ENCODE data around the gene JAZF1. TPM values are rescaled to one million over a fixed set of nuclear protein-coding genes. Genes with fewer than 3 reads are reported as not detected.

JAZF1 gene
- total RNA-seq, 2 donors from 2014 or later = 33.6 to 39.8 TPM

DNA sequence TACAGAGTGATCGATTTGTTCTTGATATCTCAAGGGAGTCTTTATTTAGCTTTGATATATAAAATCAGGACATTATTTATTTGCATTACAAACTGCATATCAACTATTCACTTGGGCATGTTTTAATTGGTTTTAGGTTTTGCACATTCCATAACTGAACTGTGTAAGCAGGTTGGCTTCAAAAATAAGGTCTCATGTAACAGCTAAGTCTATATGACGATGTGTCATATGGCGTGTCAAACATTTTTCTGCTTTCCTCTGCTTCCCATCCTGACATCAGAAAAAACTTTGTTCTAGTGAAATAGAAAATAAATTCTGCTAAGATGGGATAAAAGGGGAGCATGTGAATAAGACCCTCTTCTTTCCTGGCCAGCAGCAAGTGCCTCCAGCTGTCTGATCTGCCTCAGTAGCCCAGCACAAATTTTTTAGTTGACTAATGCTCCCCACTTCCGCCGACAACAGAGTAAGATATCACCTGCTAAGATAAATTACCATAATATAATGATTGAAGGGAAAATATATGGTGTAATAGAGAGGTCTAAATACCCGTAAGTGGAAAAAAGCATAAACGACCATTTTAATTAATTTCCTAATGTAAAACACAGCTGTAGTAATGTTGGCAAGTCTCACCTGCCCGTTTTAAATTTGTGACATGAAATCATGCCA is 260.2 kb downstream of the JAZF1 start:
- intact Hi-C loops (cut with DNase I) = no loop called here
- no peak for DNase-seq (ENCODE audit: low spot score)

DNA sequence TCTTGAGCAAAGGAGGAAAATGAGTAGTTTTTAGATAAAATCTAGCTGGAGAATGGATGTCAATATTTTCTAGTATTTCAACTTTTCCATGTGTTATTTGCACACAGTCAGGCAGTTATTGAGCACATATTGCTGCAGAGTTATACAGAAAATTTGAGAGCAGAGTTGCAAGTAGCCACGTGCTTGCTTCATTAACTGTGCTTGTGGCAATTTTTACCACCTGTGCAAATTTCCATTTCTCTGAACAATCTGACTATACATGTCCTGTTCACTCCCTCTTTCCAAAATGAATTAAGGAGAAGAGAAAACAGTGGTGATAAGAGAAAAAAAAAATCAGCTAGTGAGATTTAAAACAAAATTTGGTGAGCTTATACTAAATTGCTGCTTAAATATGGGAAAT is 262.1 kb downstream of the JAZF1 start:
- no peak for DNase-seq (ENCODE audit: low spot score)
- intact Hi-C loops (cut with DNase I) = no loop called here

DNA sequence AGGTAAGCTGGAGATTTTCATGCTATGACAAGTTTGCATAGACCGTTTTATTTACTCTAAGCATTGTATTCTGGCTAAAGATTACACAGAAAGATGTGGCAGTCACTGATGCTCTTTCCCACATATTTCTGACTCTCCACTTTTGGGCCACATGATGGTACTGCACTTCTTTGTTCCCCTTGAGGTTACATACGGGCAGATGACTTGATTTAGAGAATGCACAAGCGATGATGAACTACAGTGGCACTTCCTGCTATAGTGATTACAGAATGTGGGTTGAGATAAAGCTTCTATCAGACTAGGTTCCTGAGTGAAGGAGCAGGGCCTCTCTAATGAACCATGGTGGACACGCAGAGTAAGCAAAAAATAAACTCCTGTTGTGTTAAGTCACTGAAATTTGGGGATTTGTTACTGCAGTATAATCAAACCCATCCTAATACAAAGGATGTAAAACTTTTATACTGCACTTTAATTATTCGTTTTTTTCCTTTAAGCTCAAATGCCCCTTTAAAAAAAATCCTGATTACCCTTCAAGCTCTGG is 262.8 kb downstream of the JAZF1 start:
- intact Hi-C loops (cut with DNase I) = no loop called here
- DNase-seq (ENCODE audit: low spot score) = no peak

DNA sequence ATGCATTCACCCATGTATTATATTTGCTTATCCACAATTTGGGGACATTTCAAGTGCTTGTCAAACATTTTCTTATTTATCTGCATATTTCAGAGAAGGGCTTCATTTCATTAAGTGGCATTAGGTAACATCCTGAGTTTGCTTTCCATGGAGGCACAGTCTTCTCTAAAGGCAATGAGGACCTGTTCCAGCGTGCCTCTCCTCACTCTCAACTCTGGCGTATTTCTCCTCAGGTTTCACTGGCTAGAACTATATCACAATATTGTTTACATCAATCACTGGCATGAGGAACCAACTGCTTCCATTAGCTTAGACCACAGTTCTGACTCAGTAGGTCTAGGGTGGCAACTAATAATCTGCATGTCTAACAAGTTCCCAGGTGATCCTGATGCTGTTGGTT is 263.5 kb downstream of the JAZF1 start:
- intact Hi-C loops (cut with DNase I) = no loop called here
- DNase-seq (ENCODE audit: low spot score) = no peak

DNA sequence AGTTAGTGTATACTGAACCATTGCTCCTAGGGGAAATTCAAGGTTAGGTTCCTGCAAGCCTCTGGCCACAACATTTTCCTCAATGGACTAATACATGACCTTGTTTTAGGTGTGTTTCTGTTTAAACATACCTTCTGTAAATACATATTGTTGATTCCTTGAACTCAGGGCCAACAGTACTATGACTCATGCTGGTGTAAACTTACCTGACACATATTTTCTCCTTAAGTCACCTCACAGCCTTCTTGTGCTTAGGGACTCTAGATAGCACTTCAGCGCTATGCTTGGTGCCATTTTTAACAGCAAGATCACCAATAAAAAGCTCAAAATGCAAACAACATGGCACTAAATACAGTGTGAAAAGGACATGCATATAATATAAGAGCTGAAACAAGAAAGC is 264.2 kb downstream of the JAZF1 start:
- intact Hi-C loops (cut with DNase I) = no loop called here
- DNase-seq (ENCODE audit: low spot score) = no peak

DNA sequence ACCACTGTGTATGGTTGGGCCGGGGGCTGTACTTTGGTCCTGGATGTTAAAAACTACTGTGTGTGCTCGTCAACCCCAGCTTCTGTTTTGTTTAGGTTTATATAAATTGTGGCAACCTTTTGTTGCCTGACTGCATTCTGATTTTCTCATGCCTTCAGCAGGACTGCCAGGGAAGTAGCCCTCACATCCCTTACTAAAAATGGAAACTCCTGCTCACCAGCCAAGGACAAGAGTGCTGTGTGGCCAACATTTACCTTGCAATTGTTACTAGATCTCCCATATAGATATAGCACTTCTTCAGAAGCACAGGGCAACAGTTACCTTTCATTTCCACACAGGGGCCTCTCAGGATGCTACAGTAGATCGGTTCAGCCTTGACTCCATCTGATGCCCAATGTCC is 266.2 kb downstream of the JAZF1 start:
- DNase-seq (ENCODE audit: low spot score) = no peak
- intact Hi-C loops (cut with DNase I) = no loop called here

DNA sequence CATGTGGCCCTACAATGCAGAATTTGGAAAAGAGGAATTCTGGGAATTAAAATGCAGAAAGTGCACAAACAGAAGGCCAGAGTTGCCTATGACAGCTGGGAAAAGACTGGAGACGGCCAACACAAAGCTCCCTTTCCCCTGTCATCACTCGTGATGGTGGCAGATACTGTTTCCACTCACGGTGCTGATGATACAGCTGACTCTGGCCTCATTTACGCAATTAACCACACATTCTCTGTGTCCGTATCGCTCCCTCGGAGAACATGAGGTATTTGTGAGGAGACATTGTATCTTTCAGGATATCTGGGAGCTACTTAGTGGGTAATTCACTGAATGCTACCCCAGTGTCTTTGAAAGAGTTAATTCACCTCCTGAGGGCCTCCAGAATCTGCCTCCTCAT is 267.8 kb downstream of the JAZF1 start:
- DNase-seq (ENCODE audit: low spot score) = no peak
- intact Hi-C loops (cut with DNase I) = no loop called here

DNA sequence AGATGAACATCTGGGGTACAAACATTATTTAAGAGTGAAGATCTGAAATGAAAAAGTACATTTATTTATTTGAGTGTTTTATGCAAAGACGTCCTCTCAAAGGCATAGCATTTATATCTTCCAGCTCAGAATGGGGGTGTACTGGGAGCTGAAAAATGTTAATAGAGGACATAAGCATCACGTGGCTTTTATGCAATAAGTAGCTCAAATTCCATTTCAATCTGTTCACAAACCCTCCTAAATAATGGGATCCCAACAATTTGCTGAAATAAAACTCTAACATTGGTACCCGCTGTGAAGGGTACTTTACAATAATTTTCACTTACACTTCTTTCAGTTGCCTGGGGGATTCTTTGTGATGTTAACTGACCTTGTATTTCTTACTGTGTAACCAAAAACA is 268.7 kb downstream of the JAZF1 start:
- DNase-seq (ENCODE audit: low spot score) = no peak
- intact Hi-C loops (cut with DNase I) = no loop called here

DNA sequence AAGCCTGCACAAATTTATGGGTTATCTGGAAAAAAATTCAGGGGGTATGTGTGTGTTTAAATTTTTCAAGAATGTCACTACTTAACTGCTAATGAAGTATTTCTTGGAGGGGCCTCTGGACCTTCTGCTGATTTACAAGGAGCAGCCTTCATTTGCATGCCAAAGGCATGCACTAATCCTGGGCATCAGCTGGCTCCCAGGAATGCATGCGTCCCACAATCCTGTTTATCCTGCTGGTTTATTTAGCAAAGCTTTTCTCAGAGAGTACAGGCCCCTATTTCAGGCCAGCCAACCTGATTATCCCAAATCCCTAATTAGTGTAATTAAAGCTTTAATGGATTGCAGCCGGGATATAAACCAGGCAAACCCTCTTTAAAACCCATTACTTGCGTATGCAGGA is 270.3 kb downstream of the JAZF1 start:
- intact Hi-C loops (cut with DNase I) = no loop called here
- no peak for DNase-seq (ENCODE audit: low spot score)

DNA sequence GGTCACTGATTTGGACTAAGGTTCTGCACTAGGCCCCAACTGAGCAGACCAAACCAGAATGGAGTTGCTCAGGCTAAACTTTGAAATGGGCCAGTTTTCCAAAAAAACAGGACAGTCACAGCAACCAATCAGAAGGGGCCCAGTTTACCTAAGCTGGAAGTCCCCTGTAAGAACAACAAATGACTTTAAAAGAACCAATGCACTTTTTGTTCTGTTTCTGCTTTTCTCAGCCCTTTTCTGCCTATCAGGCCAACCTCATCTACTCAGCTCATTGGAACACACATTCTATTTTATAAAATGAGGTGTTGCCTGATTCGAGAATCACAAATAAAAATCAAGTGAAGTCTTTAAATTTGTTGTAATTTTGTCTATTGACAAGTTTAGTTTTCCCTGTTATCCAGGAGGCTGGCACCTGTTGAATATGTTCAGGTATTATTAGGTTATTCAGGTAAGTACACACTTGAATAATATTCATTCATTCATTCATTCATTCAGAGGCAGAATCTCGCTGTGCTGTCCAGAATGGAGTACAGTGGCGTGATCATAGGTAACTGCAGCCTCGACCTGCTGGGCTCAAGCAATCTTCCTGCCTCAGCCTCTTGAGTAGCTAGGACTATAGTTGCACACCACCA is 271.9 kb downstream of the JAZF1 start:
- DNase-seq (ENCODE audit: low spot score) = no peak
- intact Hi-C loops (cut with DNase I) = no loop called here

DNA sequence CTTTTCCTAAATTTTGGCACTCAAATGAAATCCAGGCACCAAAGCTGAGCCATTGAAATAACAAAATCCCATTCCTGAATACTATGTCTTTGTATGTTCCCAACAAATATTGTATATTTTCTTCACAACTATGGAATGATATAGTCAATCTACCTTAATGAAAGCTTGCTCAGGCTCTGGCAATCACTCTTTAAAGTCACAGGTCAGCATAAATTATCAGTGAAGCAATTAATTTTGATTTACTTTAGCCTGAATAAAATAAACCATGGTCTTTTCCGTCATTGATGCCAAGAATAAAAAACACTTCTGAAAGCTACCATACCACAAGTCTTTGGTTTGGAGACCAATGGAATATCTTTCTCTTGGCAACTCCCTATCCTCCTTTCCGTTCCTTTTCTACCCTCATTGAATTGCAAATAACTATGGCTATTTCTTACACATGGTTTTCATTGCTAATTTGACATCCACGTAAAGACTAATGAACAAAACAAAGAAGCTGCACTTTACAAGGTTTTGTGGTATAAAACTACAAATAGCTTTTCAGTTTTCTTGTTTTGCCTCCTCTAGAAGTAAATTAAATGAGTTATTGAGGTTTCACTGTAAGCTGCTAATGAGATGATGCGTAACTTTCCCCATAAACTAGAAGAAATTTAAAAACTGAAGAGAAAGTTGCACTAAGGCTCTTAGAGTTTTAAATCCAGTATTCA is 274.1 kb downstream of the JAZF1 start:
- intact Hi-C loops (cut with DNase I) = no loop called here

DNA sequence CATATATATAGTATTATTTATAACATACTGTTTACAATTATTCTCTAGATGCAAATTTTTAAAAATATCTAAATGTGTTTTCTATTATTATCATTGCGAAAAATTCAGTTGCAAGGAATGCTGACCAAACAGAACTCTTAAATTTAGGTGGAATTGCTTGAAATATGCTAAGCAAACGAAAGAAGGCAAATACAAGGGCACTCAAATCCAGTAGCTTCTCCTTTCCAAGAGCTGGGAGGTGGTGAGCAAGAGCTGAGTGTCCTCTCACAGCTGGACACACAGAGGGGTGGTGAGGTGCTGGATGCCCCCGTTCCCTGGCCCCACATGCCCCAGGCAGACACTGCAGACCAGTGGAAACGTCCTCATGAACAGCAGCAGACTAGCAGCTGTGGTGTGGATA is 274.6 kb downstream of the JAZF1 start:
- intact Hi-C loops (cut with DNase I) = no loop called here
- no peak for DNase-seq (ENCODE audit: low spot score)

More for the DNA sequence above, 274.1 kb downstream of the JAZF1 start:
- DNase-seq (ENCODE audit: low spot score) = no peak

DNA sequence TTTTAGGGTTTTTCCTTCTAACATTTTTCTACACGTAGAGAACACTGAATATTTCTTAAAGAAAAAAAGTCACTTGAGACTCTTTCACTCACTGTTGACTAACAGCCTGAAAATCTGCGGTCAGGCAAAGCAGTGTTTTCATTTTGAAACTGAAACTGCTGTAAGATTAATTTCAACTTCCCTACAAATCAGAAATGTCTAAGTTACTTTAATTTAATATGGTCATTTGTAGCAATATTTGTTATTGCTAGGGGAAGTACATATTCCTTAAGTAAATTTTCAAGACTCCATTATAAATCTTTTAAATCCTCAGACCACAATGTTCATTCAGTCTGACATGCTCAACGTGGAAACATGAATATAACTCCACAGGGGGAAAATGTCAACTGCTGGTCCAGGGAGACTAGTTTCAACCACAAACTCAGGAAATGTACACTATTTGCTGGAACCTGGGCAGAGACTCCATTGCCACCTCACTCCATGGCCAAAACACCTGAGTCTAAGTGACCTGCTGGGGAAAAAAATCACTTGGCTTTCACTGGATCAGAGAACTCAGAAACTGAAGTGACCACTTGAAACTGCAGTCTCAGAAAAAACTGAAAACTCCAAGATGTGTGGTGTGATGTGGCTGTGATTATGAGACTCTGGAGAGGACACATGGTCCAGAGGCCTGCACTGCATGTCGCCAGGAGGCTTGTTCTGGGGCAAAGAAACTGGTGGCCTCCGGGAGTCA is 279.4 kb downstream of the JAZF1 start:
- intact Hi-C loops (cut with DNase I) = no loop called here
- no peak for DNase-seq (ENCODE audit: low spot score)

DNA sequence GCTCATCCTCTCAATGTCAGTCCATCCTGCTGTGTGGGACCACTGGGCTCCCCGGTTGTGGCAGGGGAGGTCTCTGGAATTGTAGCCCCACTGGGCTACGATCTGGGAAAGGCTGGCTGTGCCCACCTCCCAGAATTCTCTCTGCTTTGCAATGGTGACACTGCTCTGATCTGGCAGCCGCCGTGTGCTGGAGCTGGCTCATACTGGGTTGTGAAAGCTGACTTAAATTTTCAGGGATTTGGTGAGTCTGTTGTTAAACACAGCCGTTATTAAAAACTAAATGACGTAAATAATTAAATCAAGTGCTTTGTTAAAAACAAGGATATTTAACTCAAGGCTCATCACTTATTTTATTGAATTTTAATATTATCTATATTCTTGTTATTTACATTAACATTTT is 280.6 kb downstream of the JAZF1 start:
- DNase-seq (ENCODE audit: low spot score) = no peak
- intact Hi-C loops (cut with DNase I) = no loop called here

DNA sequence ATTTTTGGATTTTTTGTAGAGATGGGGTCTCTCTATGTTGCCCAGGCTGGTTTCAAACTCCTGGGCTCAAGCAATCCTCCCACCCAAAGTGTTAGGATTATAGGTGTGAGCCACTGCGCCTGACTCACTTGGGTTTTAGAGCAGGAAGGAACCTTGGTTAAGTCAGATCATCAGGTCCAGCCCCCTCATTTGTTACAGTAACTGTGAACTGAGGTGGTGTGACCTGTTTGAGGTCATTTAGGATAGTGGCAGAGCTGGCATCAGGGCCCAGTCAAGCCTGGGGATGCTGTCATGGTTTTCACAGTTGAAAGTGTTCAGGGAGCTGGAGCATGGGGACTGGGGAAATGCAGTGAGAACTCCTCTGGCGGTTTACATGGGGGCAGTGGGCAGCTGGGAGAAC is 281.0 kb downstream of the JAZF1 start:
- intact Hi-C loops (cut with DNase I) = no loop called here
- DNase-seq (ENCODE audit: low spot score) = no peak

DNA sequence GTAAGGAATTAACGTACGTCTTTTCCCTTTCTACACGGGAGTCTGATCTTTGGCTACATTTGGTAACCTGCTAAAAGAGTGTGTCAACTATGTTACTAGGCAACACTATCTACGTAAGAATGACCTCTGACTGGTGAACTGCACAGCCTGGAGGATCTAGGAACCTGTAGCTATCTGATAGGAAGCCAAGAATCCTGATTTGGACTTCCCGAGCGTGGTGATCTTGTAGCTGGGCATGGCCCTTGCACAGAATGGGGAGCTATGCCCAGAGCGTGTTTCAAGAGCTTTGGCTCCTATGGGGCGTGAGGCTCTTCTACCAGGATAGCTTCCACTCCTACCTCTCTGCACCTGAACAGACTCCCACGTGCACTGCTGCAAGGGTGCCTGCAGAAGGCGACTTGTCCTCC is 283.2 kb downstream of the JAZF1 start:
- intact Hi-C loops (cut with DNase I) = no loop called here

DNA sequence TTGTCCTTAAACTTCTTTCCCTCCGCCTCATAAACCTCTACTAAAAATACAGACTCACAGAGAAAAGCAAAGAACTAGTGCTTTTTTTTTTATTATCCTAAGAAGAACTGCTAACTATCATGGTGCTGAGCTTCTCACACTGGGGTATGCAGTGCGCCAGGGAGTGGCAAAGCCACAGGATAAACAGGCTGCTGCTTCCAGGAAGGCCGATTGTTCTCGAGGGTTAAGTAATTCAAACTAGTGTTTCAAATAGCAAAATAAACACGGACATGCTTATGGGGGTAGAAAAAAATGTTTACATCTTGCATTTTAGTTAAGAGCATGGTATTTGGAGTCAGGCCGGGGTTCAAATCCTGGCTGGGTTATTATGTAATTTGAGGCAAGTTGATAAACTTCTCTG is 283.6 kb downstream of the JAZF1 start:
- no peak for DNase-seq (ENCODE audit: low spot score)
- intact Hi-C loops (cut with DNase I) = no loop called here

More for the DNA sequence above, 283.2 kb downstream of the JAZF1 start:
- DNase-seq (ENCODE audit: low spot score) = no peak

DNA sequence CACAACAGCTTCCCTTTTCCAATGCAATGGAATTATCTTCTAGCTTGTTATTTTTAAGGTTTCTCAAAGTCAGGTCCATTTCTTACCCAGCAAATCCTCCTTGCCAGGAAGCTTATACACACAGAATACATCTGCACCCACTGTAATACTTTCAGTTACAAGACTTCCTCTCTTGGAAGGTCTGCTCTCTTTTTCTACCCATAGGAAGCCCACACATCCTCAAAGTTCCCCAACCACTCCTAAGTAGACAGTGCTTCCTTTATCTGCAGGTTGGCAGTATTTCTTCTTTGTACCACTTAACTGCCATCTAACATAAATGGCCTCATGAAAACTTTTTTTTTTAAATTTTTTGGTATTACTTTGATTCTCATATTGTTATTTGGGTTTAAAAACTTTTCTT is 285.0 kb downstream of the JAZF1 start:
- no peak for DNase-seq (ENCODE audit: low spot score)
- intact Hi-C loops (cut with DNase I) = no loop called here

DNA sequence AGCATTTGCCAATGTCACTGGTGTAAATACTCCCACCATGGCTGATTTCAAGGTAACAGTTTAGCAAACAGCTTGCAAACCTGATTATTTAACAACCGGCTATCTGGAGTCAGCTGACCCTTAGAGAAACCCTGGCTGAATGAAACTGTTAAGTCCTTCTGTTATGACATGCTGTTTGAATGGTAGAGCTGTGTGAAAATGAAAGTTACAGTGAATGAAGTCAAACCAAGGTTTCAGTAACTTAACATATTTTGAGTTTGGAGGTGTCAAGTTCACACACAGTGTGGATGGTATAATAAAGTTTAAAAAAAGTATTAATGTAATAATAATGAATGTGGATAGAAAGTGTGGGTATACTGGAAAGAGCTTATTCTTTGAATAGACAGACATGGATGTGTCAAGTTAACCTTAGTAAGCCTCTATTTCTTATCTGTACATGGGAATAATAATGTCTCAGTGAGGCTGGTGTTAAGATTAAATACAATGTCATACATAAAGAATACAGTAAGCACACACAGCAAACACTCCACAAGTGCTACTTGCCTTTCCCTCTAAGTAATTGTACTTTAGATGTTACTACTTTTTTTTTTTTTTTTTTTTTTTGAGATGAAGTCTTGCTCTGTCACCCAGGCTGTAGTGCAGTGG is 290.3 kb downstream of the JAZF1 start:
- DNase-seq (ENCODE audit: low spot score) = no peak
- intact Hi-C loops (cut with DNase I) = no loop called here

Measured in posterior vena cava (tissue), 2 donors.